Chondrocyte (in vitro differentiated cells): ENCODE data around the gene AFAP1. TPM values are rescaled to one million over a fixed set of nuclear protein-coding genes. Genes with fewer than 3 reads are reported as not detected.

Experiments used
- DNase-seq: peaks from one replicate; pipeline ENCODE4 v3.0.0; 2021; ENCODE audit warnings: mixed read lengths, low spot score
- H3K27ac Mint-ChIP-seq: one replicate; pipeline ENCODE4 v1.8.0; 2021; ENCODE audit warnings: mild to moderate bottlenecking, moderate library complexity, mixed read lengths; ENCODE audit not compliant: unreplicated experiment
- H3K27me3 Mint-ChIP-seq: 2 replicates; pipeline ENCODE4 v1.8.0; 2021; ENCODE audit warnings: low read depth, mixed read lengths
- H3K36me3 Mint-ChIP-seq: 2 replicates; pipeline ENCODE4 v1.8.0; 2021; ENCODE audit warnings: low read depth, mixed read lengths
- H3K4me1 Mint-ChIP-seq: 2 replicates; pipeline ENCODE4 v1.8.0; 2021; ENCODE audit warnings: low read depth, mild to moderate bottlenecking, mixed read lengths
- H3K4me3 Mint-ChIP-seq: one replicate; pipeline ENCODE4 v1.8.0; 2021; ENCODE audit warnings: mild to moderate bottlenecking, moderate library complexity, mixed read lengths; ENCODE audit not compliant: unreplicated experiment
- H3K9me3 Mint-ChIP-seq: 2 replicates; pipeline ENCODE4 v1.8.0; 2021; ENCODE audit warnings: low read depth, mixed read lengths
- total RNA-seq: library from RNA; stranded (reverse); gene quantifications from 3 replicates; pipeline ENCODE4 v1.2.1, GENCODE V29; 2021
- TF ChIP-seq, protein P1 (sequence below): fragments of 200-600 bp; sonication (generic); IDR thresholded peaks from 2 replicates; pipeline ENCODE4 v1.5.0; 2021; ENCODE audit warnings: antibody characterized with exemption, mild to moderate bottlenecking, moderate library complexity

The AFAP1 gene
- total RNA-seq, 1 donor from 2014 or later = 118 TPM

GRCh38 chr4:7785017-7785416 is 154.6 kb downstream of the AFAP1 start:
- H3K9me3 Mint-ChIP-seq = no peaks in the 10 kb centered on the region

GRCh38 chr4:7784131-7784870 is 155.4 kb downstream of the AFAP1 start:
- Mint-ChIP-seq H3K4me1 (peaks cover 56% of the 10 kb centered on the region), H3K27ac (peak overlapping the region; percentile 45), H3K9me3 (no peaks in the 10 kb centered on the region), H3K36me3 (peaks cover 33% of the 10 kb centered on the region), H3K4me3 (no peak overlapping the region), H3K27me3 (no peaks in the 10 kb centered on the region)
- DNase-seq = peak; percentile 66
- TF ChIP-seq, protein P1, sequence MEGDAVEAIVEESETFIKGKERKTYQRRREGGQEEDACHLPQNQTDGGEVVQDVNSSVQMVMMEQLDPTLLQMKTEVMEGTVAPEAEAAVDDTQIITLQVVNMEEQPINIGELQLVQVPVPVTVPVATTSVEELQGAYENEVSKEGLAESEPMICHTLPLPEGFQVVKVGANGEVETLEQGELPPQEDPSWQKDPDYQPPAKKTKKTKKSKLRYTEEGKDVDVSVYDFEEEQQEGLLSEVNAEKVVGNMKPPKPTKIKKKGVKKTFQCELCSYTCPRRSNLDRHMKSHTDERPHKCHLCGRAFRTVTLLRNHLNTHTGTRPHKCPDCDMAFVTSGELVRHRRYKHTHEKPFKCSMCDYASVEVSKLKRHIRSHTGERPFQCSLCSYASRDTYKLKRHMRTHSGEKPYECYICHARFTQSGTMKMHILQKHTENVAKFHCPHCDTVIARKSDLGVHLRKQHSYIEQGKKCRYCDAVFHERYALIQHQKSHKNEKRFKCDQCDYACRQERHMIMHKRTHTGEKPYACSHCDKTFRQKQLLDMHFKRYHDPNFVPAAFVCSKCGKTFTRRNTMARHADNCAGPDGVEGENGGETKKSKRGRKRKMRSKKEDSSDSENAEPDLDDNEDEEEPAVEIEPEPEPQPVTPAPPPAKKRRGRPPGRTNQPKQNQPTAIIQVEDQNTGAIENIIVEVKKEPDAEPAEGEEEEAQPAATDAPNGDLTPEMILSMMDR = no peak

More at GRCh38 chr4:7785017-7785416, 154.6 kb downstream of the AFAP1 start:
- Mint-ChIP-seq H3K27me3 (no peaks in the 10 kb centered on the region), H3K27ac (peak overlapping the region; percentile 8), H3K36me3 (peaks cover 27% of the 10 kb centered on the region), H3K4me1 (peaks cover 56% of the 10 kb centered on the region), H3K4me3 (no peak overlapping the region)
- peak; percentile 43 for DNase-seq
- TF ChIP-seq, protein P1 = no peak

- DNase-seq = peak; percentile 28
- H3K27ac Mint-ChIP-seq = peak overlapping the region; percentile 91
- TF ChIP-seq, protein P1 = no peak
- H3K4me3 Mint-ChIP-seq = no peak overlapping the region
- no peaks in the 10 kb centered on the region for H3K27me3 Mint-ChIP-seq
- H3K9me3 Mint-ChIP-seq = no peaks in the 10 kb centered on the region
- H3K36me3 Mint-ChIP-seq = peaks cover 40% of the 10 kb centered on the region
- peaks cover 58% of the 10 kb centered on the region for H3K4me1 Mint-ChIP-seq
Measured at GRCh38 chr4:7783541-7783940, 156.1 kb downstream of the AFAP1 start.

GRCh38 chr4:7782783-7783182 is 156.9 kb downstream of the AFAP1 start:
- Mint-ChIP-seq H3K27me3 (no peaks in the 10 kb centered on the region), H3K4me1 (peaks cover 58% of the 10 kb centered on the region), H3K4me3 (no peak overlapping the region), H3K36me3 (peaks cover 47% of the 10 kb centered on the region), H3K9me3 (no peaks in the 10 kb centered on the region), H3K27ac (peak overlapping the region; percentile 91)
- TF ChIP-seq, protein P1 = no peak
- DNase-seq = no peak

DNA sequence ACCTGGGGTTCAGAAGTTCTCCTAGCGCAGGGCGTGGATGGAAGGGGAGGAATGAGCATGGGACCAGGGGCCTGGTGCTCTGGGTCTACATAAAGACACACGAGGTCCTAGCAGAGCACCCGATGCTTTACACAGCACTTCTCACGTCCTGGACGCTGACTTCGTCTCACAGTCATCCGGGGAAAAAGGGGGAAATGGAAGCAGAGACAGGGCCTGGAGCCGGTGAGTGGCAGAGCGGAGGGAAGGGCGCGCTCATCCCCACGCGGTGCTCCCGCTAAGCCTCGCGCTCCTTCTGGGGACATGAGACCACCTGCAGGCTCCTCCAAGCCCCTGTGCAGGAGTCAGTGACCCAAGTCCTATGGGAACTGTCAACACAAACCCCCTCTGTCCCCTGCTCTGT is 157.7 kb downstream of the AFAP1 start:
- Mint-ChIP-seq H3K27ac (peak overlapping the region; percentile 91), H3K27me3 (no peaks in the 10 kb centered on the region), H3K4me3 (no peak overlapping the region), H3K9me3 (no peaks in the 10 kb centered on the region), H3K4me1 (peaks cover 54% of the 10 kb centered on the region), H3K36me3 (peaks cover 51% of the 10 kb centered on the region)
- peak; percentile 64 for DNase-seq
- TF ChIP-seq, protein P1 = no peak
